ENCODE results near the gene DNMBP. TPM values are rescaled to one million over a fixed set of nuclear protein-coding genes. Genes with fewer than 3 reads are reported as not detected.
"Not testable (repeated sequence)": the region's sequence is repeated elsewhere in the genome, so short reads cannot be mapped to it uniquely, and the experiment has no call there.

Gene DNMBP
- total RNA-seq, 2 experiments from 2014 or later, result 2.2 to 2.3 TPM

GRCh38 chr10:99958302-99958701 lies 51.4 kb downstream of the DNMBP start:
- CTCF ChIA-PET, result no interaction called here
- intact Hi-C loops (cut with DNase I, micrococcal nuclease), result no loop called here

GRCh38 chr10:99953510-99953909 lies 56.2 kb downstream of the DNMBP start:
- H3K27ac ChIP-seq (ENCODE audit: low read depth in 1 of 2, low read length in 2 of 2); H3K4me3 ChIP-seq (ENCODE audit: low read length); H3K4me1 Mint-ChIP-seq (ENCODE audit: low read depth); H3K9me3 Mint-ChIP-seq; ATAC-seq (ENCODE audit: poor library complexity); CTCF ChIA-PET; H3K27me3 ChIP-seq (ENCODE audit: control insufficient read depth in 1 of 2, insufficient read depth in 2 of 2, low read length in 2 of 2); intact Hi-C loops (cut with DNase I, micrococcal nuclease); H3K9me3 ChIP-seq (ENCODE audit: control insufficient read depth in 1 of 2, insufficient read depth in 1 of 2, low read length in 2 of 2); H3K27ac Mint-ChIP-seq; DNase-seq; H3K27me3 Mint-ChIP-seq; POLR2A ChIA-PET; H3K4me1 ChIP-seq (ENCODE audit: insufficient read depth, low read length); H3K4me3 Mint-ChIP-seq; H3K36me3 ChIP-seq (ENCODE audit: insufficient read depth, low read length): not testable (repeated sequence)
- H3K36me3 Mint-ChIP-seq (ENCODE audit: low read depth), result peaks cover 73% of the 10 kb centered on the region

More at GRCh38 chr10:99958302-99958701, 51.4 kb downstream of the DNMBP start:
- Mint-ChIP-seq H3K9me3 (no peaks in the 10 kb centered on the region), H3K36me3 (ENCODE audit: low read depth) (peaks cover 35% of the 10 kb centered on the region), H3K27me3 (no peaks in the 10 kb centered on the region), H3K27ac (no peak overlapping the region), H3K4me3 (no peak overlapping the region), H3K4me1 (ENCODE audit: low read depth) (no peaks in the 10 kb centered on the region)
- POLR2A ChIA-PET, result no interaction called here
- Histone ChIP-seq H3K27ac (ENCODE audit: low read depth in 1 of 2, low read length in 2 of 2) (no peak overlapping the region), H3K4me1 (ENCODE audit: insufficient read depth, low read length) (no peaks in the 10 kb centered on the region), H3K27me3 (ENCODE audit: control insufficient read depth in 1 of 2, insufficient read depth in 2 of 2, low read length in 2 of 2) (no peaks in the 10 kb centered on the region), H3K4me3 (ENCODE audit: low read length) (no peak overlapping the region), H3K9me3 (ENCODE audit: control insufficient read depth in 1 of 2, insufficient read depth in 1 of 2, low read length in 2 of 2) (no peaks in the 10 kb centered on the region), H3K36me3 (ENCODE audit: insufficient read depth, low read length) (peaks cover 6% of the 10 kb centered on the region)
- no peak for ATAC-seq (ENCODE audit: poor library complexity)
- DNase-seq, result no peak
- TF ChIP-seq CTCF (IDR thresholded peaks at IDR 0.05), result no peak

GRCh38 chr10:99952799-99953198 lies 56.9 kb downstream of the DNMBP start:
- H3K4me3 Mint-ChIP-seq, result no peak overlapping the region
- no peak overlapping the region for H3K27ac Mint-ChIP-seq
- H3K36me3 Mint-ChIP-seq (ENCODE audit: low read depth), result peaks cover 73% of the 10 kb centered on the region
- Histone ChIP-seq H3K36me3 (ENCODE audit: insufficient read depth, low read length) (peaks cover 6% of the 10 kb centered on the region), H3K4me1 (ENCODE audit: insufficient read depth, low read length) (no peaks in the 10 kb centered on the region), H3K9me3 (ENCODE audit: control insufficient read depth in 1 of 2, insufficient read depth in 1 of 2, low read length in 2 of 2) (peaks cover 0 to 8% of the 10 kb centered on the region in 2 experiments), H3K27me3 (ENCODE audit: control insufficient read depth in 1 of 2, insufficient read depth in 2 of 2, low read length in 2 of 2) (no peaks in the 10 kb centered on the region), H3K27ac (ENCODE audit: low read depth in 1 of 2, low read length in 2 of 2) (no peak overlapping the region), H3K4me3 (ENCODE audit: low read length) (no peak overlapping the region)
- DNase-seq (no peak), ATAC-seq (ENCODE audit: poor library complexity) (no peak)
- ChIA-PET CTCF (no interaction called here), POLR2A (no interaction called here)
- no peaks in the 10 kb centered on the region for H3K4me1 Mint-ChIP-seq (ENCODE audit: low read depth)
- H3K27me3 Mint-ChIP-seq, result no peaks in the 10 kb centered on the region
- intact Hi-C loops (cut with DNase I, micrococcal nuclease), result no loop called here
- no peak for TF ChIP-seq CTCF (IDR thresholded peaks at IDR 0.05)
- H3K9me3 Mint-ChIP-seq, result no peaks in the 10 kb centered on the region

- DNase-seq; H3K4me1 ChIP-seq (ENCODE audit: insufficient read depth, low read length); intact Hi-C loops (cut with DNase I, micrococcal nuclease); H3K27me3 ChIP-seq (ENCODE audit: control insufficient read depth in 1 of 2, insufficient read depth in 2 of 2, low read length in 2 of 2); H3K4me1 Mint-ChIP-seq (ENCODE audit: low read depth); H3K27ac Mint-ChIP-seq; CTCF ChIA-PET; H3K27ac ChIP-seq (ENCODE audit: low read depth in 1 of 2, low read length in 2 of 2); POLR2A ChIA-PET; H3K9me3 Mint-ChIP-seq; H3K4me3 ChIP-seq (ENCODE audit: low read length); H3K36me3 ChIP-seq (ENCODE audit: insufficient read depth, low read length); H3K9me3 ChIP-seq (ENCODE audit: control insufficient read depth in 1 of 2, insufficient read depth in 1 of 2, low read length in 2 of 2); H3K27me3 Mint-ChIP-seq; H3K4me3 Mint-ChIP-seq; ATAC-seq (ENCODE audit: poor library complexity): not testable (repeated sequence)
- peaks cover 16% of the 10 kb centered on the region for H3K36me3 Mint-ChIP-seq (ENCODE audit: low read depth)
These were observed 63.7 kb downstream of the DNMBP start for GRCh38 chr10:99946051-99946450.
